HepG2 (cell line): ENCODE results near the gene TOLLIP. TPM values are rescaled to one million over a fixed set of nuclear protein-coding genes. Genes with fewer than 3 reads are reported as not detected.
A peak's percentile ranks its signal among the peaks of the same experiment; 100 is the strongest.

ENCODE experiments used
- ATAC-seq: fragments of 200-7000 bp; cut with Tn5 transposase; 3 replicates; pipeline ENCODE4 v1.9.1; 2020; ENCODE audit warnings: mild to moderate bottlenecking, moderate library complexity
- BruUV-seq: library from RNA; stranded (reverse); fragments of 400-500 nt; replicated peaks from 2 replicates; lab custom pipeline; 2021; lab: Mats Ljungman, UMichigan
- CTCF ChIA-PET: fragments of 300-600 bp; formaldehyde crosslinking; extraction: SDS; loops from one replicate; lab custom pipeline; 2021; ENCODE audit warnings: low total read pairs, inconsistent platforms, low intra/inter-chr PET ratio; lab: Yijun Ruan, JAX
- POLR2A ChIA-PET: fragments of 350-600 bp; sonication (Branson Sonifier 250); formaldehyde crosslinking; loops from one replicate; lab custom pipeline; 2020; ENCODE audit warnings: antibody characterized with exemption, inconsistent platforms; lab: Yijun Ruan, JAX
- DNase-seq: peaks from one replicate; pipeline ENCODE4 v3.0.0-alpha.2; 2015; ENCODE audit warnings: low spot score
- FAIRE-seq: peaks from 3 replicates; lab custom pipeline; 2011; peaks lifted over from hg19 to GRCh38; lab: Jason Lieb, UNC
- H2AFZ ChIP-seq: one replicate; pipeline ENCODE4 v1.6.1; 2011; ENCODE audit warnings: low read length, inconsistent platforms
- H3K27ac ChIP-seq: fragments of 300-600 bp; 3 replicates; pipeline ENCODE4 v1.8.0; 2011; ENCODE audit warnings: mixed run types, mild to moderate bottlenecking, mixed read lengths, low read length, inconsistent platforms; ENCODE audit not compliant: insufficient read depth; ENCODE audit errors: extremely low read length
- H3K27me3 ChIP-seq, 2 experiments: fragments of 200-600 bp in 1 of 2; 2 replicates in 1 of 2; 3 replicates in 1 of 2; pipeline versions ENCODE4 v1.6.0 to v1.8.0; 2011; ENCODE audit warnings: low read length in 2 of 2, mild to moderate bottlenecking in 2 of 2, moderate library complexity in 2 of 2, inconsistent platforms in 1 of 2; ENCODE audit not compliant: insufficient read depth in 2 of 2, control insufficient read depth in 1 of 2
- H3K36me3 ChIP-seq, 2 experiments: fragments of 200-600 bp in 1 of 2; replicated peaks in 1 of 2; 2 replicates in 1 of 2; 3 replicates in 1 of 2; pipeline versions ENCODE4 v1.5.1 to v1.8.0; 2011; ENCODE audit warnings: low read length in 2 of 2, inconsistent platforms in 1 of 2; ENCODE audit not compliant: insufficient read depth in 2 of 2, control insufficient read depth in 1 of 2
- H3K4me1 ChIP-seq: 2 replicates; pipeline ENCODE4 v1.5.1; 2012; ENCODE audit warnings: low read length, inconsistent platforms; ENCODE audit not compliant: insufficient read depth
- H3K4me2 ChIP-seq: 2 replicates; pipeline ENCODE4 v1.6.0; 2011; ENCODE audit warnings: low read depth, low read length, inconsistent platforms
- H3K4me3 ChIP-seq, 3 experiments: fragments of 200-600 bp in 1 of 3; sonication (generic), shearing (Covaris generic) in 1 of 3; replicated peaks in 1 of 3; 2 replicates each; pipeline ENCODE4 v1.5.1; 2011 to 2016; ENCODE audit warnings: low read length in 3 of 3, inconsistent platforms in 2 of 3, low read depth in 2 of 3, mild to moderate bottlenecking in 2 of 3, control low read depth in 1 of 3, mixed read lengths in 1 of 3; ENCODE audit not compliant: insufficient read depth in 1 of 3
- H3K79me2 ChIP-seq: one replicate; pipeline ENCODE4 v1.6.1; 2011; ENCODE audit warnings: low read length, inconsistent platforms; ENCODE audit not compliant: insufficient read depth
- H3K9ac ChIP-seq: 2 replicates; pipeline ENCODE4 v1.6.0; 2011; ENCODE audit warnings: mild to moderate bottlenecking, low read depth, low read length, inconsistent platforms; ENCODE audit not compliant: insufficient read depth
- H3K9me3 ChIP-seq: 2 replicates; pipeline ENCODE4 v1.5.1; 2012; ENCODE audit warnings: mild to moderate bottlenecking, low read length
- H4K20me1 ChIP-seq: 2 replicates; pipeline ENCODE4 v1.6.0; 2011; ENCODE audit warnings: inconsistent platforms, mild to moderate bottlenecking, low read length, moderate library complexity; ENCODE audit not compliant: insufficient read depth
- AGO2 ChIP-seq: fragments of 200-400 bp; formaldehyde crosslinking; optimal IDR thresholded peaks from 2 replicates; pipeline ENCODE3; 2017; ENCODE audit warnings: mild to moderate bottlenecking, low read depth, low read length, moderate library complexity
- MIXL1 ChIP-seq: IDR thresholded peaks from 2 replicates; pipeline ENCODE4 v1.6.1; 2016
- PITX1 ChIP-seq: sonication (generic); formaldehyde crosslinking; IDR thresholded peaks from 2 replicates; pipeline ENCODE4 v1.5.1; 2020; ENCODE audit warnings: mild to moderate bottlenecking, missing genetic modification reagents
- XRCC5 ChIP-seq: fragments of 200-400 bp; formaldehyde crosslinking; optimal IDR thresholded peaks from 2 replicates; pipeline ENCODE3; 2017; ENCODE audit warnings: mild to moderate bottlenecking, low read length
- ZMYM2 ChIP-seq: sonication (generic); formaldehyde crosslinking; IDR thresholded peaks from 2 replicates; pipeline ENCODE4 v1.8.0; 2022; ENCODE audit warnings: mild to moderate bottlenecking, missing genetic modification reagents
- ZNF180 ChIP-seq: sonication (generic); formaldehyde crosslinking; IDR thresholded peaks from 2 replicates; pipeline ENCODE4 v1.4.0; 2020; ENCODE audit warnings: low read depth, missing genetic modification reagents, borderline replicate concordance
- ZNF749 ChIP-seq: sonication (generic); formaldehyde crosslinking; IDR thresholded peaks from 2 replicates; pipeline ENCODE4 v1.8.0; 2022; ENCODE audit warnings: mild to moderate bottlenecking, missing genetic modification reagents, moderate library complexity, borderline replicate concordance
- WGBS: methylation state at CpG from one replicate; pipeline ENCODE4 v1.1.6; 2017; ENCODE audit warnings: low lambda C conversion rate; 5-methylcytosine and 5-hydroxymethylcytosine counted together
- in situ Hi-C: cut with HindIII; loops from 2 replicates; pipeline ENCODE4 v1.10.0; 2017; ENCODE audit warnings: low pct_unique_long_range_greater_than_20kb; ENCODE audit not compliant: extremely low pct_ligation_motif_present
- intact Hi-C: fragments of 100-400 bp; cut with micrococcal nuclease; formaldehyde crosslinking; loops from one replicate; pipeline ENCODE4 v1.10.0; 2022; ENCODE audit not compliant: unreplicated experiment
- polyA plus RNA-seq, 8 experiments: library from polyadenylated mRNA; depleted of rRNA in 3 of 8; stranded (reverse) in 7 of 8; unstranded in 1 of 8; fragments of >200 nt; fragmentation: Illumina TruSeq in 4 of 8; extraction: Trizol in 4 of 8; gene quantifications; 2 replicates each; pipeline versions ENCODE4 v1.2.1 to v1.2.3, GENCODE V29; 2011 to 2016; ENCODE audit warnings: low read depth in 4 of 8, missing spikeins in 1 of 8, mixed read lengths in 1 of 8; ENCODE audit not compliant: insufficient read depth in 1 of 8
- total RNA-seq, 5 experiments: library from RNA; depleted of rRNA; stranded (reverse); fragments of >200 nt; fragmentation: Illumina TruSeq; extraction: Trizol; gene quantifications; 2 replicates each; pipeline ENCODE4 v1.2.3, GENCODE V29; 2016; ENCODE audit warnings: low read depth in 1 of 5
- TF ChIP-seq, protein P1 (sequence below): sonication (generic); formaldehyde crosslinking; IDR thresholded peaks from 2 replicates; pipeline ENCODE4 v1.5.0; 2020; ENCODE audit warnings: missing genetic modification reagents
- TF ChIP-seq, protein P2 (sequence below): sonication (generic); formaldehyde crosslinking; IDR thresholded peaks from 2 replicates; pipeline ENCODE4 v1.5.0; 2020; ENCODE audit warnings: missing genetic modification reagents

TOLLIP gene
- total and polyA plus RNA-seq, 2 of the 13 experiments (the other 11 are each of a cell fraction or from before 2014, with no cell fraction given), result 25.9 to 47.5 TPM

DNA sequence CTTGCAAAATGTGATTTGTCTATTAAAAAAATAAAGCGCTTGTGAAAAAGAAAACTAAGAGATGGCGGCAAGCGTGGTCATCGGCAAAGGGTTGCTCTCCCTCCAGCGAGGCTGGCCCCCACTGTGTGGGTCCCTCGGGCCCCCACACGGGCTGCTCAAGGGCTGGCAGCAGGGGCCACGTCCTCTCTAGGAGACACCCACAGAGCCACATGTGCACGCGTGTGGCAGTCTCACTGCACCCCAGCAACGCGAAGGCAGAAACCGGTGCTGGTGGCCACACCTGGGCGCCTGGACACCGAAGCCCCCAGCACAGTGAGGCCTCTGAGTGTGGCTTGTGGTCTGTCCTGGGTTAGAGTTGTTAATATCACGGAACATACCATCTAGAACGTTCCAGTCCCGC is 34.4 kb downstream of the TOLLIP start:
- ATAC-seq (no peak), FAIRE-seq (no peak)
- H3K9me3 ChIP-seq, result no peaks in the 10 kb centered on the region

DNA sequence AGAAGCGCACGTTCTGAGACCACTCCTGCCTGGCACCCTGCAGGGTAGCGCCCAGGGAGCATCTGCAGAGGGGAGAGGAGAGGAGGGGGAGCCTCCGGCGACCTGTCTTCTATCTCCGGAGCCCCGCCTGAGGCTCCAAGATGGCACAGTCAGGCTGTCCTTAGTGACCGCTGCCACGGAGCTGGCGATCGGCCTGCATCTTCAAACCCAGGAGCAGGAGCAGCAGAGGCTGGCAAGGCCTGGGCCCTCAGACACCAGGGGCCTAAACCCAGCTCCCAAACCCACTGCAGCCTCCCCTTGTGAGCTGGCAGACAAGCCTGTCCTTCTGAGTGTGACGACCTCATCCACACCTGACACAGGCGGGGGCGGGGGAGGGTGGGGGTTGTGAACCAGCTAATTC is 34.9 kb downstream of the TOLLIP start:
- ATAC-seq (no peak), DNase-seq (no peak), FAIRE-seq (no peak)
- H3K36me3 ChIP-seq, result peaks cover 16 to 34% of the 10 kb centered on the region in 2 experiments; a peak in 4 of 5 replicates
- in situ Hi-C loops, result no loop called here
- BruUV-seq, result no TSS peak
- no peak overlapping the region for H3K27ac ChIP-seq
- POLR2A ChIA-PET, result no interaction called here
- 97% methylated on average over 6 of the region's 14 CpGs for WGBS
- no peak overlapping the region for H2AFZ ChIP-seq
- H3K4me1 ChIP-seq, result no peaks in the 10 kb centered on the region
- peaks cover 3% of the 10 kb centered on the region; the same call in 1 of the 2 replicates for H4K20me1 ChIP-seq
- H3K9ac ChIP-seq, result no peak overlapping the region
- CTCF ChIA-PET, result no interaction called here
- H3K4me2 ChIP-seq, result no peak overlapping the region
- intact Hi-C loops, result no loop called here
- no peak for TF ChIP-seq XRCC5
- no peaks in the 10 kb centered on the region for H3K27me3 ChIP-seq
- no peaks in the 10 kb centered on the region for H3K79me2 ChIP-seq
- H3K4me3 ChIP-seq, result no peak overlapping the region
- H3K9me3 ChIP-seq, result no peaks in the 10 kb centered on the region

More for the DNA sequence above, 34.4 kb downstream of the TOLLIP start:
- no peak overlapping the region for H3K4me2 ChIP-seq
- no peaks in the 10 kb centered on the region for H3K79me2 ChIP-seq
- BruUV-seq, result TSS peak; percentile 24
- DNase-seq, result no peak
- intact Hi-C loops, result no loop called here
- H3K27me3 ChIP-seq, result no peaks in the 10 kb centered on the region
- CTCF ChIA-PET, result no interaction called here
- no peak overlapping the region for H2AFZ ChIP-seq
- POLR2A ChIA-PET, result no interaction called here
- H4K20me1 ChIP-seq, result peaks cover 3% of the 10 kb centered on the region; the same call in 1 of the 2 replicates
- 97% methylated on average over 11 of the region's 18 CpGs for WGBS
- no peak overlapping the region for H3K27ac ChIP-seq
- no peak for TF ChIP-seq PITX1 (CRISPR knock-in tag)
- TF ChIP-seq, protein P1, sequence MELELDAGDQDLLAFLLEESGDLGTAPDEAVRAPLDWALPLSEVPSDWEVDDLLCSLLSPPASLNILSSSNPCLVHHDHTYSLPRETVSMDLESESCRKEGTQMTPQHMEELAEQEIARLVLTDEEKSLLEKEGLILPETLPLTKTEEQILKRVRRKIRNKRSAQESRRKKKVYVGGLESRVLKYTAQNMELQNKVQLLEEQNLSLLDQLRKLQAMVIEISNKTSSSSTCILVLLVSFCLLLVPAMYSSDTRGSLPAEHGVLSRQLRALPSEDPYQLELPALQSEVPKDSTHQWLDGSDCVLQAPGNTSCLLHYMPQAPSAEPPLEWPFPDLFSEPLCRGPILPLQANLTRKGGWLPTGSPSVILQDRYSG (CRISPR knock-in tag), result no peak
- TF ChIP-seq, protein P2, sequence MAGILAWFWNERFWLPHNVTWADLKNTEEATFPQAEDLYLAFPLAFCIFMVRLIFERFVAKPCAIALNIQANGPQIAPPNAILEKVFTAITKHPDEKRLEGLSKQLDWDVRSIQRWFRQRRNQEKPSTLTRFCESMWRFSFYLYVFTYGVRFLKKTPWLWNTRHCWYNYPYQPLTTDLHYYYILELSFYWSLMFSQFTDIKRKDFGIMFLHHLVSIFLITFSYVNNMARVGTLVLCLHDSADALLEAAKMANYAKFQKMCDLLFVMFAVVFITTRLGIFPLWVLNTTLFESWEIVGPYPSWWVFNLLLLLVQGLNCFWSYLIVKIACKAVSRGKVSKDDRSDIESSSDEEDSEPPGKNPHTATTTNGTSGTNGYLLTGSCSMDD (CRISPR knock-in tag), result no peak
- no peak for TF ChIP-seq ZMYM2
- peak; percentile 33 for TF ChIP-seq AGO2
- TF ChIP-seq ZNF180, result no peak
- TF ChIP-seq ZNF749 (CRISPR knock-in tag), result no peak
- TF ChIP-seq MIXL1 (CRISPR knock-in tag), result no peak
- H3K36me3 ChIP-seq, result peaks cover 16 to 39% of the 10 kb centered on the region in 2 experiments; a peak in 4 of 5 replicates
- in situ Hi-C loops, result no loop called here
- no peak overlapping the region for H3K4me3 ChIP-seq
- no peak overlapping the region for H3K9ac ChIP-seq
- H3K4me1 ChIP-seq, result no peaks in the 10 kb centered on the region
